Urothelium cell line (cell line): ENCODE data around the gene BEAN1.

ENCODE experiments used
- DNase-seq: peaks from one replicate; pipeline ENCODE4 v3.0.0; 2011; ENCODE audit warnings: low spot score, mixed read lengths
- FAIRE-seq: peaks from 2 replicates; lab custom pipeline; 2011; peaks lifted over from hg19 to GRCh38; lab: Jason Lieb, UNC

The BEAN1 gene

DNA sequence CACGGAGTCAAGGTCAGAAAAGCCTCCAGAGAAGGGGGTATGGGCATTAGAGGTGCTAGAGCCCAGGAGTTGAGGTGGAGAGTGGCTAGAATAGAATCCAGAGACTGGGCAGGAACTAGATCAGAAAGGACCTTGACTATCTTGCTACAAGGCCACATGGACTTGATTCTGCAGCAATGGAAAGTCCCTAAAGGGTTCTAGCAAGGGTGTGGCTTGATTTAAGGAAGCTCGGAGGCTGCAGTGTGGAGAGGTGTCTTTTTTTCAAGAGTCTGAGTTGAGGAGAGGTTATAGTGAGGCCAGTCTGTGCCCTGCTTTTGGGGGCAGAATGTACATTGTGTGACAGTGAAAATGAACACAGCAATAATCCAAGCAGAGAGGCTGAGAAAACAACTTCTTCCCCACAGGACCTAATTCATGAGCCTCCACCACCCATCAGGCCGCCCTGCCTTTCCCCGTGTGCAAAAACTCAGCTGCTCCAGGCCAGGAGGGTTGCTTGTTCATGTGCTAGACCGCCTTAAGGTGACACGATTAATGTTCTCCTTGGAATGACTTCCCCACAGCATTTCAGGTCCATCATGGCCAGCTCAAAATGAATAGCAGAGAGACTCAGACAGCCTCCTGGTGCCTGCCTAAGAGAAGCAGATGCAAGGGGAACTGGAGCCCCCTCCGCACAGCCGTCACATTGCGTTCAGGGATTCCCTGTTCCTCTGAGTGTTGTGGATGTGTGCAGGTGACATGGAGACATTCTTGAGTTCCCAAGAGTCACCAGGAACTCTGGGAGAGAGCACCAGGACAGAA, 8.7 kb upstream of the BEAN1 start:
- no peak for FAIRE-seq
- no peak for DNase-seq

DNA sequence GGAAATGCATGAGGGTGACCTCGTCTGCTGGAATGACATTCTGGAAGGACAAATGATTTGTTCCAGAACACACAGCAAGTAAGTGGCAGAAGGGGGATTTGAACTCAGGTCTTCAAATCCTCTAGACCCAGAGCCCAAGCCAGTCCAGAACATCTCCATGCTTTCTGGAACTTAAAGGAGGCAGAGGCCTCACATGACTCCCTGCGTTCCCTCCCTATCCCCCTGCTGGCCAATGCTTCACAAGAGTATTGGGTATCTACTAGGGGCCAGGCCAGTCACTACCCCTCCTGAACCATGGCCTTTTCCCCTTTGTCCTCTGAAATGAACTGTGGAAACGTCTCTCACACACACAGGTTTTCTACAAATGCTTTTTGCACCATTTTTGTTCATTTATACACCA, 7.6 kb upstream of the BEAN1 start:
- DNase-seq (no peak), FAIRE-seq (no peak)

DNA sequence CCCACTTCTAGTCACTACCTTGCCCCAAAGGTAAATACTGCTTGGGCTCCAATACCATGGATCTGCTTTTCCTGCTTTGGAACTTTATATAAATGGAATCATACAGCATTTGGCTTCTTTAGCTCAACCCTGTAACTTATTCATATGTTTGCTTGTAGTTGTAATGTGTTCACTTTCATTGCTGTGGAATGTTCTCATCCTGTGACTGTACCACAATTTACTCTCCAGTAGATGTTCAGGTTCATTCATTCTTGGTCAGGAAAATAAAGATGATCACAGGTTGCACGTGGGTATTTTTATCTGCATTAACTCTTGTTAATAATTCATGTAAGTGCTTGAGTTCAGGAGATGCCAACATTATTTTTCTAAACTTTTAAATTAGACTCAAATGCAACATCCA, 6.7 kb upstream of the BEAN1 start:
- no peak for FAIRE-seq

DNA sequence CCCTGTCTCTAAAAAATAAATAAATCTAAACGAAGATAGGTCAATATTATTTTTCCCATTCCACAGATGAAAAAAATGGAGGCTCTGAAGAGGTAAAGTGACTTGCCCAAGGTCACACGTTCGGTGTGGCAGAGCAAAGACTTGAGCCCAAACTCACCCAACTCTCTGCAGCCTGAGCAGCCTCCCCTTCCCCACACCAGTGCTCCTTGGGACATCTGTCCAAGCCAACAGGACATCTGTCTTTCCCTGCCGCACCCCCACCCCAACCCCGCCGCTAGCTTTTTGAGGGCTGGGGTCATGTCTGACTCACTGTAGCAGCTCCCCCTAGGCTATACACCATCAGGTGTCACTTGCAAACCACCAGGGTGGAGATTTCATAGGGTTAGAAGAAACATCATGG, 5.2 kb upstream of the BEAN1 start:
- no peak for FAIRE-seq
- no peak for DNase-seq

More for the DNA sequence above, 6.7 kb upstream of the BEAN1 start:
- DNase-seq: no peak

DNA sequence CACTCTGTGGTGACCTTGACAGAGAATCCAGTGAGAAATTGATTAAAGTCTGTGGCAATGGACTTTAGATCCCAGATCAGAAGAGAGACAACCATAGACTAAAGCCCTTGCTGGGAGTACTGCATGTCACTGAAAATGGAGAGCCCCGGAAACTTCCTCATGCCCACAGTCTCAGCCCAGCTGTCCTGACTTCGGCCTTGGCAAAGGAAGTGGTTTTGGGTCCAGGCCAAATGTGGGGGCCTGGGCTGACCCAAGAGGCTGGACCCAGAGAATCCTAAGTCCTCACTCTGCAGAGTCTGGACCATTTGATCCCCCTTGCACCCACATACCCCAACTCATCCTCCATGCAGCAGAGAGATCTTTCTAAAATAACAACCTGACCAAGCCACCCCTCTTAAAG, 4.7 kb upstream of the BEAN1 start:
- FAIRE-seq: no peak
- no peak for DNase-seq

DNA sequence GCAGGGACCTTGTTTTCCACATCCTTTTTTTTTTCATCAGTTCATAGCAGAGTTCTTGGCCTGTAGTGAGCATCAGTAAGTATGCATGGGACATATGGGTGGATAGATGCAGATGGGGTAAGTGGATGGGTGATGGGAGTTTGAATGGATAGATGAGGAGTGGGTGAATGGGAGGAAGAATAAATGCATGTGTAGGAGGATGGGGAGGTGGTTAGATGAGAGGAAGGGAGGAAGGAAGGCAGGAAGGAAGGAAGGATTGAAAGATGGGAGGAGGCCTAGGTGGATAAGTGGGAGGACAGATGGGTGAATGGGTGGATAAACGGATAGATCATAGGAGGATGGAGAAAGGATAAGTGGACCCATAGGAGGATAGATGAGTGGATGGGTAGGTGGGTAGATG, 3.9 kb upstream of the BEAN1 start:
- FAIRE-seq: no peak

DNA sequence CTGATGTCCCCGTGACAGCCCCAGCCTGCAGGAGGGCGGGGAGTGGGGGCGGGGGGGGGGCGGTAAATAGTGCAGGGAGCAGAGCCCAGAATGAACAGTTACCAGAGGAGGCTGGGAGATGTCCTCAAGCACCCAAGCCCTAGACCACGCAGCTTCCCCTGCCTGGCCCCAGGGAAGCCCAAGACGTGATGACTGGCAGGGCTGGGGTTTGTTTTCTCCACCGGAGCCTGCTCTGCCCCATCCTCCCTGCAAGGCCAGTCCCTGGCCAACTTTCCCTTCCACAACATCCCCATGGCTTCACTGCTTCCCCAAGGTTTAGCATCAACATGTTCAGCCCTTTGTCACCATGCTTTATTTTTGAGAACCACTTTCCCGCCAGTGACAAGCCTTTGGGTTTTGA, 1.4 kb upstream of the BEAN1 start:
- no peak for FAIRE-seq

More for the DNA sequence above, 3.9 kb upstream of the BEAN1 start:
- DNase-seq: no peak

DNA sequence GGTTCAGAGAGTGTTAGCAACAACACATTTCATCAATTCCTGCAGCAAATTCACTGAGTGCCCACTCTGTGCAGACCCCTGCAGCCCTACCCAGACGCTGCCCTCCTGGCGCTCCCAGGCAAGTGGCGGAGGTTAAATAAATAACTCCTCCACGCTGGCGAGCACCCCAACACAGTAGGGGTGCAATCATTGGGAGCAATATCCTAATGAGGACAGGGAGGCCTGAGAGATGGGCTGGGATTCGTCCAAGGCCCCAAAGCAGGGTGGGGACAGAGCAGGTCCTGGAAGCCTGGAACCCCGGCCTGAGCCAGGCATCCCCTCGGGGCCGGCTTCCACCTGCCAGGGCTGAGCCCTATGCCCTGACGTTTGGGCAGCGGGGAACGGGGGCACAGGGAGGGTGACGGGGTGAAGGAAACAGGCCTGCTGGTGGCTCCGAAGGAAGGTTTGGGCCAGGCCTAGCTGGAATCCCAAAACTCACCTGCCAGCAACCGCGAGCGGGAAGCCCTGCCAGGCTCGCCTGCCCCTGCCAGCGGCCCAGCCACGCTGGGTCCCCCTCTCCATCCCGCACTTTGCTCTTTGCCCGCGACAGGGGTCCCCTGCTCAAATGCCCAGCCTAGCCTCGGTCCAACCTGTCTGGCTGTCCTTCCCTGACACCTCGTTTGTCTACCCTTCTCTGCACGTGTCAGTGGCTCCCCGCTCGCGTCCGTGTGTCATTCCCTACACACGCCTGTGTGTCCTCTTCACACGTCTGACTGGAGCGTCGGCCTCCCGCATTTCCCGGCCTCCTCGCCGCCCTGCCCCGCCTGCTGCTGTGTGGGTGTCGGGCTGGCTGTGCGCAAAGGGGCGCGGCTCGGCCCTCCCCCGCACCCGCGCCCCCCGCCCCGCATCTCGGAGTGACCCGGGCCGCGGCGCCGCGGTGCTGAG, 721 bp upstream of the BEAN1 start:
- DNase-seq: peak; percentile 58
- peak; percentile 27 for FAIRE-seq

More for the DNA sequence above, 1.4 kb upstream of the BEAN1 start:
- no peak for DNase-seq

DNA sequence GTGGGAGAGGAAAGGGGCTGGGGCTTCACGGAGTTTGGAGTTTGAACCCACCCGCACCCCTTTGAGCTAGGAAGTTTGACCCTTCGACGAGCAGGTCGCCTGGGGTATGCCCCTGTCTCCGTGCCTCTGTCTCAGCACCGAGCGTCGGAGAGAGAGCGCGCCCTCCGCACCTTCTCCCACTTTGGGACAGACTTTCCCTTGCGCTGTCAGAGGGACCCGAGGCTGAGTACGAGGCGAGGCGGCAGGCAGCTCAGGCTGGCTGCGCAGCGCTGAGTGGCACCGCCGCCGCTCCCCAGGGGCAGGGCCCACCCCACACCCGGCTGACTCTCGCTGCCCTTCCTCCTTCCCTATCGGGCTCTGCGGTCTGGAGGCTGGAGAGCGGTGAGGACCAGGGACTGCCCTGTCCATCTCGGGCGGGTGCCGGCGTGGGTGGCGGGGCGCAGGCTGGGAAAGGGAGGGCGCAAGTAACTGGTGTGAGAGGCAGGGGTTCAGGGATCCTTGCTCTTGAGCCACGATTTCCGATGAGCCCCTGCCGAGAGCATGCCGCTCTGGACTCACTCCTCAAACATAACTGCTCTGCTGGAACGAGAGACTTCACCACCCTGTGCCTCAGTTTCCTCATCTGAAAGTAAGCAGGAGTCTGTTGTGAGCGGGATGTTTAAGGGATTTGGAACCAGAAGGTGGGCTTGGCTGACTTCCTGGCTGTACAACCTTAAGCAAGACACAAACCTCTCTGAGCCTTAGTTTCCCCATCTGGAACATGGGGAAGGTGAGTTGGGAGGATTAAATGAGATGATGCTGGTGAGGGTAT, 981 bp downstream of the BEAN1 start:
- DNase-seq: no peak
- no peak for FAIRE-seq

DNA sequence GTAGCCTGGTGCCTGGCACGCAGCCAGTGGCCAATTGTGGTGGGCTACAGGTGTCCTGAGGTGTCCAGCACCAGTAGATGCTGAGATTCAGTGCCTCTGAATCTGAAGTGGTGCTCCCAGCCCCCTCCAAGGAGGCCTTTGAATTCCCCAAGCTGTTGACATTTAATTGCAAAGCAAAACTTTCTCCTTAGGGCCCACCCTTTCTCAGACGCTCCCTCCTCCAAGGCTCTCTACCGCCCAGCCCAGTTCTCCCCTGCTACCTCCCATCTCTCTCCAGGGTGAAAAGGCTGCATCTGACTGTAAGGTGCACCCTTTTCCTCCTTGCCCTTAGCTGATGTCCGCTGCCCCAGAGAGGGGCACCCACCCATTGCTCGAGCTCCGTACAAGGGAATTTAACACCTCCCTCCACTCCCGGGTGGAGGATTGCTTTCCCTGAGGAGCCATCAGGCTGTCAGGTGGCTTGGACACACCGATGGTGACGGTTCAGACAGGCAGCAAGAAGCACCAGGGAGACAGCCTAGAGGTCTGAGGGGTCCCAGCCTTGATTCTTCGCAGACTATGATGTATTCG, 1.7 kb downstream of the BEAN1 start:
- no peak for DNase-seq
- no peak for FAIRE-seq

DNA sequence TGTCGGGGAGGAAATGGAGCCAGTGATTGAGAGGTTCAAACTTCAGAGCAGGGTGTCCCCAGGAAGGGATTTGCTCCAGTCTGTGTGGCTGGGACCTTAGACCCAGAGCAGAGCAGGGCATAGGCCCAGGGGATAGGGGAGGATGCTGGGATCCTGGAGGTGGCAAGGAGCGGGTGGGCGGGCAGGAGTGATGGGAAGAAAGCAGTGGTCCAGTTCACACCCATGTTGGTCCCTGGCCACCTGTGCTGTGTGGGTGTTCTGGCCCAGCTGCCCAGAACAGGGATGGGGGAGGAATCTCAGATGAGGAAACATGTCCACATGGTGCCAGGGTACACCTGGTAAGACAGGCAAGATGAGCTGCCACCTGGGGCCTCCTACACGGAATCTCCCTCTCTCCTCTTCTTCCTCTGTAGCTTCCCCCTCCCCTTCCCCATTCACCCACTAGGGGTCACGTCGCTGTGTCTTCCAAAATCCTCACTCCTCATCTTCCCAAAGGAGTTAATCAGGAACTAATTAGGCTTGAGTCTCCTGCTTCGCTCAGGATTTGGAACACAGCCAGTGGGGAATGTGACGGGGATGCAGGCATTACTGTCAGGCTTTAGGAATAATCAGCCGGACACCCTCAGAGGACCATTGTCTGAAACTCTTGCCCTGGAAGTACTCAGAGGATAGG, 2.3 kb downstream of the BEAN1 start:
- FAIRE-seq: peak; percentile 17

DNA sequence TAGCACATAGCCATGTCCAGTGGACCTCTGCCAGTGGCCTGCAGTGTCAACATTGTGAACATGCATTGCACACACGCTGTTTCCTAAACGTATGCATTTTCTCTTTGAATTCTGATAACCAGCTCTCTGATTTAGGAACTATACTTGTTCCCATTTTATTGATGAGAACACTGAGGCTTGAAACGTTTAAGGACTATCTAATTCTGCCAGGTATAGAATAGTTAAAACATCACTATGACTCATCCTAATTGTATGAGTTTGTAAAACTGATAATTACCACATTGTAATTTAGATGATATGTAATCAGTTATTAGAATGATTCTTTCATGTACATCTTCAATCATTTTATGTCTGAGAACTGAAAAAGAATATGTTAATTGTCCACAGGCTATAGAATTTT, 3.1 kb downstream of the BEAN1 start:
- peak; percentile 17 for FAIRE-seq
- DNase-seq: no peak

More for the DNA sequence above, 2.3 kb downstream of the BEAN1 start:
- no peak for DNase-seq

DNA sequence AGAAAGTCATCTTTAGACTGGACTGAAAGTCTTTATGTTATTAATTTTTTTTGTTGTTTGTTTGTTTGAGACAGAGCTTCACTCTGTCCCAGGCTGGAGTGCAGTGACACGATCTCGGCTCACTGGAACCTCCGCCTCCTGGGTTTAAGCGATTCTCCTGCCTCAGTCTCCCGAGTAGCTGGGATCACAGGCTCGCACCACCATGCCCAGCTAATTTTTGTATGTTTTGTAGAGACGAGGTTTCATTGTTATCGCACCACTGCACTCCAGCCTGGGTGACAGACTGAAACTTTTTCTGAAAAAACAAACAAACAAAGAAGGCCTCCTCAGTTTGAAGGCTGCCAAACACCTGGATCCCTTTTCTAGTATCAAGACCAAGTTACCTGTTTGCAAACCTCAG, 4.7 kb downstream of the BEAN1 start:
- DNase-seq (no peak), FAIRE-seq (no peak)

DNA sequence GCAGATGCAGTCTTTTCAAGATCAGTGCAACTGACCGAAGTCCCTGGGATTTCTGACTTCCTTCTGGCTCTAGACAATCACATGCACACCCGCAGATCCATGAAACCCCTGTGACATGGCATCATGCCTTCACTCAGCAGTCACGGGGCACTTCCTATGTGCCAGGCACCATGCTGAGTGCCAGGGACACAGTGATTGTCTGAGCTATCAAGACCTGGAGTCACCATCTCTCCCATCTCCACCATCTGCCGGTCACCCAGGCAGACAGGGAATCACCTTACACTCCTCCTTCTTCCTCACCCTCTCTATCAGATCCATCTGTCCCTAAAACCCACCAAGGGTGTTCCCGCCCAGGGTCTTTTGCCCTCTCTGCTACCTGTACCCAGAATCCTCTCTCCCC, 5.3 kb downstream of the BEAN1 start:
- no peak for FAIRE-seq

DNA sequence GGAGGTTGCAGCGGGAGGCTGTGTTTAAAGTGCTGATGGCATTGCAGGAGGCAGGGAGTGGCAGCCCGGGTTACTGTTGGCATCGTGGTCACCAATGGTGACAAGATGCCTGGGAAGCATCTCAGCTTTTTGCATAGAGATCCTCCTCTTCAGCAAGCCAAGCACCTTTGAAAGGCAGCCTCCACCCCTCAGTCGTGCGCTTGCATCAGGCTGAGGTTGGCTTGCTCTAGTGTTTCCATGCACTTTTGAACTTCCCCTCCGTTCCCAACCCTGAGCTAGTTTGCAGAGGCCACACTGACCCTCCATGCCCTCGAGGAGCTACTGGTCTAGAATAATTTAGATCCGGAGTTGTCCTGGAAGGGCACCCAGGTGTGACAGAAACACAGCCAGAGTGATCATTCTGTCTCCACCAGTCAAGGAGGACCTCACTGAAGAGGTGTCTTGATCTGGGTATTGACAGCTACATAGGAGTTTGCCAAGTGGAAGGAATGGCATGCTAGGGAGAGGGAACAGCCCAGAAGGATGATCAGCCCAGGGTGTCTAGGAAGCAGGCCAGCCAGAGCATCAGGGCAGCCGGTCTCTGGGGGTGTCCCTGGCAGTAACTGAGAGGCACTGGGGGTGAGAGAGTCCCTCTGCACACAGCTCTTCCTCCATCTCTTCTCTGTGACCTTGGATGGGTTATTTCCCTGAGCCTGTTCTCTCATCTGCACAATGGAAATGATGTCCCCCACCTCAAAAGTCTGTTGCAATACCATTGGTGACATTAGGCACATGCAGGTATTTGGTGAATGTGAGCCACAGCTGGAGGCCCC, 7.7 kb downstream of the BEAN1 start:
- no peak for FAIRE-seq
- DNase-seq: no peak

More for the DNA sequence above, 5.3 kb downstream of the BEAN1 start:
- no peak for DNase-seq

DNA sequence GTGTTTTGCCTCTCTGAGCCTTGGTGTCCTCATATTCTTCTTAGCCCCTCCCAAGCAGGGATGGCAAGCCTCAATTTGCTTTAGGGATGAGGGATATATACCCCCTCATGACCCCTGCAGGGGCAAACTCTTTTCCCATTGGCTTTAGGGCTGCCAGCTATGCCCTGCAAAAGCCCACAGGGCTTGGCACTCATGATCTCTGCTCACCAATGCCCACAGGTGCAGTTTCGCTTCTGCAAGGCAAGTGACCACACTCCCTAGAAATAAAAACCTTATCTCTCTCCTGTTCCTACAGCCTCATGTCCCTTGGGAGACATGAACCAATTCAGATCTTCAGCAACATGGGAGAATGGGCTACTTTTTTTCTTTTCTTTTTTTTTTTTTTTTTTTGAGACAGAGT, 8.8 kb downstream of the BEAN1 start:
- FAIRE-seq (no peak), DNase-seq (no peak)

DNA sequence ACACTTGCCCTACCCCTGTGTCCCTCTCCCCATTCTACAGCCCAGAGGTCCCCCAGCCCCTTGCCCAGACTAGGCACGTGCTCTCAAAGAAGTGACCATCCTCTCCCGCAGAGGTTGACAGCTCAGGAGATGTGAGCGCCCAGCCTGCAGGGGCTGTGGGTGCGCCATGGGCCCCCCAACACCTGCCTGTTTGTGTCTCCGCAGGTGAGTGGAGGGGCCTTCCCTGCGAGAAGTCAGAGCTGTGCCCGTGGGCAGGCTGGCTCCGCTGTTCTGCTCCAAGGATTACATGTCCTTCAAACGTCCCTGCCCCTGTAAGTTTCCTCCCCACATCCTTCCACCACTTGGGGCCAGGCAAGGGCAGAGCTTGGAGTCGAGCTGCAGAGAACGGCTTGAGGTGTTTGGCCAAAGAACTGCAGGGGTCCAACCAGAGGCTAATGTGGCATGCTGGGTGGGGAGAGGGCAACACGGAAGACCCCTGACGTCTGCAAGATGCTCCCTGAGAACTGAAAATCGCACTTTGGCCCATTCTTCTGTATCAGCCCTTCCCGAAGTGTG, 10.4 kb downstream of the BEAN1 start:
- FAIRE-seq: no peak

DNA sequence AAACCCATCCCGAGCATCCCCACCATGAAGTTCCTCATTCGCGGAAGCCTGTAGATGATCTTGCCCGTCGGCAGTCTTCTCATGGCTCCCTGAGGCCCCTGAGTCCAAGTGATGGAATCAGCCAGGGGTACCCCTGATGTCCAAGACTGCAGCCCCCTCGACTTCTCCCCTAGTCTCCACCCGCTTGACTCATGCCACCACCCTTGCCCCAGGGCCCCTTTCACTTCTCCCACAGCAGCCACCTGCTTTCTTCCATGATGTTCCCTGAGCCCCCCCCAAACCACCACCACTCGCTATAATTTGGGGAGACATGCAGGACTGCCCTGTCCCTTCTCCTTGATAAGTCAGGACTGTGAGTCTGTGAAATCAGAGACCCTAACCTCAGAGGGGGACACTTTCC, 11.4 kb downstream of the BEAN1 start:
- FAIRE-seq: no peak
- DNase-seq: no peak

More for the DNA sequence above, 10.4 kb downstream of the BEAN1 start:
- no peak for DNase-seq
